GM12875 (cell line): Measurements from ENCODE around the gene PTPN2.

ENCODE experiments used
- H3K4me3 ChIP-seq: one replicate; pipeline ENCODE4 v1.5.1; 2011; ENCODE audit warnings: low read depth, low read length, control low read depth
- TF ChIP-seq, protein P1 (sequence below): IDR thresholded peaks from 2 replicates; pipeline ENCODE4 v1.5.1; 2011; ENCODE audit warnings: low read depth, mild to moderate bottlenecking, control low read depth, inconsistent platforms, low read length, moderate library complexity, borderline replicate concordance; ENCODE audit not compliant: insufficient read depth

Gene PTPN2

DNA sequence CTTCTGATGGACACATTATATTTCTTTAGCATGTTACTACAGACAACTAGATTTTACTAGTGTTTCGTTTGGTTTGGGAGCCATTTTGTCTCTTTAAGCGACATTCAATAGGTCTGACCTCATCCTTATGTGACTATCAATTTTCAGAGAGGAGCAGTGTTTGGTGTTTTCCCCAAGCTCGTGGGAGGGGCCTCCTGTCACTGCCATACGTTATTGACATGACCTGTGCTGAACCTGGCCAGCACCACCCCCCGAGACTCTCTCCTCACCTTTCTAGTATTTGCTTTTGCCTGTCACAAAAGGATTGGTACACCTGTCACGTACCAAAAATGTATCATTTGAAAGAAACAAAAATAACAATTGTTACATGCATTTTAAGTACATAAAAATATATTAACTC, 111.9 kb downstream of the PTPN2 start:
- no peak overlapping the region for H3K4me3 ChIP-seq
- TF ChIP-seq, protein P1, sequence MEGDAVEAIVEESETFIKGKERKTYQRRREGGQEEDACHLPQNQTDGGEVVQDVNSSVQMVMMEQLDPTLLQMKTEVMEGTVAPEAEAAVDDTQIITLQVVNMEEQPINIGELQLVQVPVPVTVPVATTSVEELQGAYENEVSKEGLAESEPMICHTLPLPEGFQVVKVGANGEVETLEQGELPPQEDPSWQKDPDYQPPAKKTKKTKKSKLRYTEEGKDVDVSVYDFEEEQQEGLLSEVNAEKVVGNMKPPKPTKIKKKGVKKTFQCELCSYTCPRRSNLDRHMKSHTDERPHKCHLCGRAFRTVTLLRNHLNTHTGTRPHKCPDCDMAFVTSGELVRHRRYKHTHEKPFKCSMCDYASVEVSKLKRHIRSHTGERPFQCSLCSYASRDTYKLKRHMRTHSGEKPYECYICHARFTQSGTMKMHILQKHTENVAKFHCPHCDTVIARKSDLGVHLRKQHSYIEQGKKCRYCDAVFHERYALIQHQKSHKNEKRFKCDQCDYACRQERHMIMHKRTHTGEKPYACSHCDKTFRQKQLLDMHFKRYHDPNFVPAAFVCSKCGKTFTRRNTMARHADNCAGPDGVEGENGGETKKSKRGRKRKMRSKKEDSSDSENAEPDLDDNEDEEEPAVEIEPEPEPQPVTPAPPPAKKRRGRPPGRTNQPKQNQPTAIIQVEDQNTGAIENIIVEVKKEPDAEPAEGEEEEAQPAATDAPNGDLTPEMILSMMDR: no peak

DNA sequence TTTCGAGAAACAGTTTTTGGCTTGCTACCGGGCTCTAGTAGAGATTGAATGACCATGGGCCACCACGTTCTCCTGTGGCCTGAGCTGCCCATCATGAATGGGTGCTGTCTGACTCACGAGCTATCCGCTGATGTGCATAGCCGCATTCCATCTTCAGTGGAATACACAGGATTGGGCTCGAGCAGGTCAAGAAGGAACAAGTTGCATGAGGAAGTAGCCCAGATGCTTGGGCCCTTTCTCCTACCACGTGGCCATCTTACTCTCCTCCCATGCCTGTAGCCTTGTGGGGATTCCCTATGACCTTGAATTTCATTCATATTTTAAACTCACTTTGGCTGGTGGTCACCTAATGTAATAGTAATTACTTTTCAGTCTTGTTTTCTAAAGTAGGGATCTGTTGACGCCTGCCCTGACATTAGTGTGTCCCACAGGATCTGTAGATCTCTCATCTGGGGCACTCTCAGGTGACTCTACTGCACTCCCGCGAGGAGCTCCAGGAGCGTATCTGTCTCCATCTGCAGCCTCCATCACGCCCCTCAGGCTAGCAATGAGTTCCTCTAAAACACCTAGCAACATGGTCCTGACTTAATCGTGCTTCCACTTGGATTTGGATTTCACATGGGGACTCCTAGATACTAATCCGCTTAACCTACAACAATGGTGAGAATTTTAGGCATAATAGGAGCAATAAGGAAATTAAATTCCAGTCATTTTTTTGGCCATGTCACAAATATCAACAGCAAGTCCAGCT, 113.4 kb downstream of the PTPN2 start:
- H3K4me3 ChIP-seq: no peak overlapping the region
- TF ChIP-seq, protein P1: no peak

DNA sequence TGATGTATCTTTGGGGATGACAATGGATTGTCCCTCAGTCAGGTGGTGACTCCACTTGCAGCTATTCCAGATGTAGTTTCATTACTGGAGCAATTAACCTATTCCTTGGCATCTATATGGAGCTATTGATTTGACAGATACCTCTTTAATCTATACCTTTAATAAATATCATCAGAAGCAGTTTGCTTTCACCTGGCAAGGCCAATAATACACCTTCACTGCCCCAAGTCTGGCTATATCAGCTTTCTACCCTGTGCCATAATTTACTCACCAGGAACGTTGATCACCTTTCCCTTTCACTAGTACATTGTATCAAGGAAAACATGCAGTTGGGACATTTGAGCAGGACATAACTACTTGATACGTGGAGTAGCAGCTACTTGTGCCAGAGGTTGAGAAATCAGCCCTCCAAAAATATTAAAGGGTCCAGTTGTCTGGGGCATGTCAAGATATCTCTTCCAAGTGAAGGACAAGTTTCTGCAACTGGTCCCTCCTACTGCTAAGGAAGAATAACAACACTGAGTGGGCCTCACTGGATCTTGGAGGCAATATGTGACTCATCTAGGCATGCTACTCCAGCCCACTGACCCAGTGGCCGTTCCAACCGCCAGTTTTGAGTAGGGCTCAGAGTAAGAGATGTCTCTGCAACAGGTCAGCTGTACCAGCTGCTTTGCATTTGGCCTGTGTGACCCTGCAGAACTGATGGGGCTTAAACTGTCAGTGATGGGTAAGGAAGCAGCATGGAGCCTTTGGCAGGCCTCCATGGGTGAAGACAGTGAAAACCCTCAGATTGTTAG, 114.2 kb downstream of the PTPN2 start:
- H3K4me3 ChIP-seq: no peak overlapping the region
- TF ChIP-seq, protein P1: no peak

DNA sequence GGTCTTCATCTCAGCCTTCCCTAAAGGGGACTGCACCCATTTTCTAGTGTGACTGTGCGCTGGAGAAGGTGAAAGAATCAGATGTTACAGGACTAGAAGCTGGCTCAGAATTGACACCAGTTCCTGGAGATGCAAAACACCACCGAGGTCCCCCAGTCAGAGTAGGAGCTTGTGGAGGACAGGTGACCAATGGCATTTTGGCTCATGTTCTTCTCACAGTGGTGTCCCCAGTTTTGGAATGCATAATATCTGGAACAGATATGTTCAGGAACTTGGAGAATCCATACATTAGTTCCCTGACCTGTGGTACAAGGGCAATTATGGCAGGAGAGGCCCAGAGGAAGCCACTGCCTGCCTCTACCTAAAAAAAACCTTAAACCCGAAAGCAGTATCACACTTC, 114.9 kb downstream of the PTPN2 start:
- TF ChIP-seq, protein P1: no peak
- H3K4me3 ChIP-seq: no peak overlapping the region

DNA sequence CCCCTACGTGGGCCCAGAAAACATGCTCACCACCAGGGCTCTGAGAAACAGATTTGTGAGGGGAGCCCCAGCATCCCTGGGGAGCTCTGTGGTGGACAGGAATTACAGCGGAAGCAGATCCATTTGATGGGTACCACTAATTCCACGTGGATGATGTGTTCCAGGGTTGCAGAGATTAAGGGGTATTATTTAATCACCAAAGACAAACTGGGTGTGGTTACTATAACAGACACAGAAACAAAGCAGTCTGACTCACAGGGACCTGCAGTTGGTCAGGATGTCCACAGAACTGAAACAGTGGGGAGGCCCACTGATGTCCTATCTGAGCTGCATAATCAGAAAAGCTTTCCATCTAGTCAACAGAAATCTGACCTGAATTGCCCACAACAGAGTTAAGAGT, 115.4 kb downstream of the PTPN2 start:
- H3K4me3 ChIP-seq: no peak overlapping the region
- TF ChIP-seq, protein P1: no peak

DNA sequence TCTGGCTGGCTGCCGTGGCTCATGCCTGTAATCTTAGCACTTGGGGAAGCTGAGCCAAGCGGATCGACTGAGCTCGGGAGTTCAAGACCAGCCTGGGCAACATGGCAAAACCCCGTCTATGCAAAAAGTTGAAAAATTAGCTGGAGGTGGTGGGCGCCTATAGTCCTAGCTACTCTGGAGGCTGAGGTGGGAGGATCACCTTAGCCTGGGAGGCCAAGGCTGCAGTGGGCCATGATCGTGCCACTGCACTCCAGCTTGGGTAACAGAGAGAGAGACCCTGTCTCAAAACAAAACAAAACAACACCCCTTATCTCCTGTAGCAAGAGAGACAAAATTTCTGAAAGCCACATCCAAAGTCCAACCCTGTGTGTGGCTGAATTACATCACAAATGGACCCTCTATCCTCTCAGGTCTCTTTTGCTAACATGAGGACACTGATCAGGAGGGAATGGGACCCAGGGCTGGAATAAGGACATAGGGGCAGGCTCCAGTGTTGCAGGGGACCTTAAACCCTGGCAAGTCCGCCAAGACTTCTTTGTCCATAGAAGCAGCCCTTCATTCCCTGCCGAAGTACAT, 116.4 kb downstream of the PTPN2 start:
- no peak overlapping the region for H3K4me3 ChIP-seq
- TF ChIP-seq, protein P1: no peak
